H4 (cell line): Measurements from ENCODE around the gene RICTOR. TPM values are rescaled to one million over a fixed set of nuclear protein-coding genes. Genes with fewer than 3 reads are reported as not detected.
A peak's percentile ranks its signal among the peaks of the same experiment; 100 is the strongest.
"Not testable (repeated sequence)": the region's sequence is repeated elsewhere in the genome, so short reads cannot be mapped to it uniquely, and the experiment has no call there.

Experiments
- DNase-seq: peaks from one replicate; pipeline ENCODE4 v3.0.0-alpha.2; 2015; ENCODE audit warnings: low spot score
- total RNA-seq: library from RNA; depleted of rRNA; stranded (reverse); fragments of >200 nt; shearing (Covaris generic); gene quantifications from 2 replicates; pipeline ENCODE4 v1.2.3, GENCODE V29; 2014

RICTOR gene
- total RNA-seq, 1 experiment from 2014 or later: 12.2 TPM

DNA sequence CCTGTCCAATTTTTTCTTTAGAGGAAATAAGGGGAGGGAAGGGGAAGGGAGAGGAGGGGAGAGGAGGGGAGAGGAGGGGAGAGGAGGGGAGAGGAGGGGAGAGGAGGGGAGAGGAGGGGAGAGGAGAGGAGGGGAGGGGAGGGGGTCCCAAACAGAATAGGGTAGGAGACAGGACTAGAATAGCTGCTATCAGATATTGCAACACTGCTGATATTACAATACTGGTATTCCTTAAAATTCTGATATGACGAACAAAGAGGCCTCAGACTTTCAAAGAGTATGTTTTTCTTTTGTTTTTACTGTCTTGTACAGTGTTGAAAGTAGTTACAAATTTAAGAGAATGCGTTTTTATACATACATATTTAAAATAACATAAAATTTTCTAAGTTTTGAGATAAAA lies 67.5 kb downstream of the RICTOR start:
- DNase-seq: no peak

DNA sequence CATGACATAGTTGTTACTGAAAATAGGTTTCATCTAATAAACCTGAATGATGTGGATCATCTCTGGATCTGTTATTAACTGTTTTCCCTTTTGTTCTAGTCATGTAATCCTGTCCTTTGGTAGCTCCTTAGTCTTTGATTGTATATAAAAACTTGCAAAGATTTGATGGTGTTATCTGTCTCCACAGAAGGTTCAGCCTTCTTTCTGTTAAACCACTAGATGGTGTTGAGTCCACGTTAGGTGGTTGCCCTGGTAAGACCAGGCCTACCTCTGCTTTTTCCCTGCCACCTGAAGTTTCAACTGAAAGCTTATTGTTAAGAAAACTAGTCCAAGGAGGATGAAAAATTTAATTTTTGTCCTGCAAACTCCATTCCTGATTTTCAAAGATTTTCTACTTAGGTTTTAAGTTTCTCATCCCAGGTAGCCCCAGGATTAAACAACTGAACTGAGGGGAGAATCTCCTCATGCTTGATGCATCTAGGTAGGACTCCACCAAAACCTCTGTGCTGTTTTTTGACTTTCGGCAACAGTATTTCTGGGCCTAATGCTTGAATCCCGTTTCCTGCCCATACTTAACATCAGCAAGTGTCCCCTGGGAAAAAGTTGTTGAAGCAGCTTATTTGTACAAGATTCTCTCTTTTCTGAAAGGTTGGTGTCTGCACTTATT lies 68.5 kb downstream of the RICTOR start:
- DNase-seq: no peak

DNA sequence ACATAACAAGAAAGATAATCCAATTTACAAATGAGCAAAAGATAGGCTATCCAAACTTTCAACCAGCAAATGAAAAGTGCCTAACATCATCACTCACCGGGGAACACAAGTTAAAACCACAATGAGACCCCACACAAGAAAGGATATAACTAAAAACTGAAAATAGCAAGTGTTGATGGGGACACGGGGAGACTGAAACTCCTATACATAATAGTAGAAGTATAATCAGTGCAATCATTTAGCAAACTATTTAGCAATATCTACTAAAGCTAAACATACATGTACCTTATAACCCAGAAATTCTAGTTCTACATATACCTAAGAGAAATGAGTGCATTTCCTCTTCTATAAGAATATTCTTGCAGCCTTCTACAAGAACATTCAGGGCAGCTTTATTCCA lies 72.5 kb downstream of the RICTOR start:
- no peak for DNase-seq

DNA sequence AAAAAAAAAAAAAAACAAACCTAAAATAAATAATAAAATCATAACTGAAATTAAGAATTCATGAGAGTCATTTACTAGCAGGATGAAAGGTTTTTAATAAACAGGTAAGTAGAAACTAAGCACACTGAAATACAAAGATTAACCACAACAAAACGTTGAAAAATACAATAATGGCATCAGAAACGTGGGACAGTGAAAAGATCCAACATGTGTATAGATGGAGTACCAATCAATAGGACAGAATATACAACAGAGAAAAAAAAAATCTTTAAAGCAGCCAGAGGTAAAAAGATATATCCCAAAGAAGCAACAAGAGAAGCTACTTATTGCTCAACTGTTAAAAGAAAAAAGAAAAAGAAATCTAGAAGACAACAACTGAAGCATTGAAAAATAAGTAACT lies 75.2 kb downstream of the RICTOR start:
- no peak for DNase-seq

DNA sequence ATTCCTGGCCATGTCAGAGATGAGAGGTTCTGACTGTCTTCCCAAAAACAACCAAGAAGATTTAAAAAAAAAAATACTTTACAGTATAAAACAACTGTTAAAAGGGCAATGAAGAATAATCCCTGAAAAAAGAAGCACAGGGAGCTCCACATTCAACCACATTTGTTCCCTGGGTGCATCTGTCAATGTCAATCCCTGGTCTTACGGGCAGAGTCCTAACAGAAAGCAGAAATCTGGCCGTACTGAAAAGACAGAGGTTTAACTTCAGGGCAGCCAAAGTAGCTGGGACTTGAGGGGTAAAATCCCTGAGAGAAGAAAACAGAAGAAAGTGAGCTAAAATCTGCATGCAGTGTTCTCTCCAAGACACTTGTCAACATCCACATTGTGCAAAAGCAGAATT lies 76.6 kb downstream of the RICTOR start:
- DNase-seq: no peak

DNA sequence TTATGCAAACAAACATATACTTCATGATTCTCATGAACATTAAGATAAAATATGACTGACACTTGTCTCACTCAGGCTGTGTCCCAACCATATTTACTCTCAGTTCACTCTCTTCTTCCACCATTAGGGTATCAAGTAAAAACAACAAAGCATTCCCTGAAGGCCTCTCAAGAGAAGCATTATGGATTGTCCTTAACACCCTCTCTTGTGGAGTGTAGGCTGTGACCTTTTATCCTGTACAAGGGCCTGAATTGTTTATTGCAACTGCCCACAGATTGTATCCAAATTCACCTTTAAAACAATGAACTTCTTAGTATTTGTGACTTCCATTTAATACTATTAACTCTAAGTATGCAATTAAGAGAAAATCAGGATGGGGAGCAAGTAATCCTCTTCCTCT lies 78.1 kb downstream of the RICTOR start:
- no peak for DNase-seq

DNA sequence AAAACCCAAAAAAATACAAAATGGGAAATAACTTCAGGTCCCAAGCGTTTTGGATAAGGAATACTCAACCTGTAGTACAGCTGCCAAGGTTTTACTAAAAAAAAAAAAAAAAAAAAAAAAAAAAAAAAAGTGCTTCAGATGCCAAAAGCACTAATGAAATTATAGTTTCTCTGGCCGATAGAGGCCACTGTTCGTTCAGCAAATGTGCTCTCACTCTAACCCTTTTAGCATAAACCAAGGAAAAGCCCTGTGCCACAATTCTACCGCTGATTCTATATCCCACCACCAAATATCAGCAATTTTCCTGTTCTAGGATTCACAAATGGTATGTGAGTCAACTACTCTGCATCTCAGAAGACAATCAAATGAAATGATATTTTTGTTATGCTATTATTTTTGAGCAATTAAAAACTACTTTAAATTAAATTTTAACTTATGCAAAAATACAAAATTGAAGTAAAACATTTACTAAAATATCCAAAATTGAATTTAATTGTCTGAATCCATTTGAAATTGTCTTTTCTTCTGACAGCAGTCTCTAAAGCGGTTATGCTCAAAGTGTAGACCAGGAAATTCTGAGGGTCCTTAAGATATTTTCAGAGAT lies 79.8 kb downstream of the RICTOR start:
- peak; percentile 79 for DNase-seq

DNA sequence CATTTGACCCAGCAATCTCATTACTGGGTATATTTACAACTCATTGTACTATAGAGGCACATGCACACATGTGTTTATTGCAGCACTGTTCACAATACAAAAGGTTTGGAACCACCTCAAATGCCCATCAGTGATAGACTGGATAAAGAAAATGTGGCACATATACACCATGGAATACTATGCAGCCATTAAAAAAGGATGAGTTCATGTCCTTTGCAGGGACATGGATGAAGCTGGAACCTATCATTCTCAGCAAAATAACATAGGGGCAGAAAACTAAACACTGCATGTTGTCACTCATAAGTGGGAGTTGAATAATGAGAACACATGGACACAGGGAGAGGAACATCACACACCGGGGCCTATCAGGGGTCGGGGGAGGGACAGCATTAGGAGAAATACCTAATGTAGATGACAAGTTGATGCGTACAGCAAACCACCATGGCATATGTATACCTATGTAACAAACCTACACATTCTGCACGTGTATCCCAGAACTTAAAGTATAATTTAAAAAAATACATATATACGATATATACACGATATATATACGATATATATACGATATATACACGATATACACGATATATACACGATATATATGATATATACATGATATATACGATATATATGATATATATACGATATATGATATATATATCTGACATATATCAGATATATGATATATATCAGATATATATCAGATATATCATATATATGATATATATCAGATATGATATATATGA lies 84.1 kb downstream of the RICTOR start:
- DNase-seq: not testable (repeated sequence)

DNA sequence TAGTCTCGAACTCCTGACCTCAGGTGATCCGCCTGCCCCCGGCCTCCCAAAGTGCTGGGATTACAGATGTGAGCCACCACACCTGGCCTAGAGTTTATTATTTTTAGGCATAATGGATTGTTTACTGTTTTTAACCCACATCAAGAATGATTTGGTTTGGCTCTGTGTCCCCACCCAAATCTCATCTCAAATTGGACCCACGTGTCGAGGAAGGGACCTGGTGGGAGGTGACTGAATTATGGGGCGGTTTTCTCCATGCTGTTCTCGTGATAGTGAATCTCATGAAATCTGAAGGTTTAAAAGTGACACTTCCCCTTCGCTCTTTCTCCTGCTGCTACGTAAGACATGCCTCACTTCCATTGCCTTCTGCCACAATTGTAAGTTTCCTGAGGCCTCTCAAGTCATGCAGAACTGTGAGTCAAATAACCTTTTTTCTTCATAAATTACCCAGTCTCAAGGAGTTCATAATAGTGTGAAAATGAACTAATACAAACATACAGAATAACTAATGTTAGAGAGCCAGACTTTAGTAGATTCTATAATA lies 88.2 kb downstream of the RICTOR start:
- no peak for DNase-seq

DNA sequence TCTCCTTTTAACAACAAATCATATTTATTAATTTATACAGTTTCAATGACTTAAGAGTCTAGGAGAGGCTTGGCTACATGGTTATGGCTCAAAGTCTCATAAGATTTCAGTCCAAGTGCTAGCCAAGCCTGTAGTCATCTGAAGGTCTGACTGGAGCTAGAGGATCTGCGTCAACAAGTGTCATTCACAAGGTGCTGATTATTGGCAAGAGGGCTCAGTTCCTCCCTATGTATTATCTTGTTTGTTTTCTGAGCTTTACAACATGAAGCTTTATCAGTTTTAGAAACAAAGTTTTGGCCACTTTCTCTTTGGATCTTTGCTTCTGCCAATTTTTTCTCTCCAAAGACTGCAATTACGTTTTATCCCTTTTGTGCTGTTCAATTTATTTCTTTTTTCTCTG lies 94.7 kb downstream of the RICTOR start:
- no peak for DNase-seq

DNA sequence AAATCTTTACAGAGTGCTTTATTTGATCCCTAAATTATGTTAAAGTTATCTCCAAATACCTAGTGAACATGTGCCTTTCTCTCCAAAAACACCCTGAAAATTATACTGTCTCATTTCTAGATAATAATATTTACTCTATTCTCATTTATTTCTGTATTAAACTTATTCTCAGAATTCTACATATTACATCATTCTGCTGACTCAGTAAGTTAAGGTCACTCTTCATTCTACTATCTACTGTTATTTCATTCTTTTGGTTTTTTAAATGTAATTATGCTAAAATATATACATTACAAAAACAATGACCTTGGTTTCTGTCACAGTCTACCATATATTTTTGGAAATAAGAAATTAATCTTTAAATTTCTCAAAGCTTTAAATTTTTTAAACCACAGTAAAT lies 96.2 kb downstream of the RICTOR start:
- DNase-seq: no peak

DNA sequence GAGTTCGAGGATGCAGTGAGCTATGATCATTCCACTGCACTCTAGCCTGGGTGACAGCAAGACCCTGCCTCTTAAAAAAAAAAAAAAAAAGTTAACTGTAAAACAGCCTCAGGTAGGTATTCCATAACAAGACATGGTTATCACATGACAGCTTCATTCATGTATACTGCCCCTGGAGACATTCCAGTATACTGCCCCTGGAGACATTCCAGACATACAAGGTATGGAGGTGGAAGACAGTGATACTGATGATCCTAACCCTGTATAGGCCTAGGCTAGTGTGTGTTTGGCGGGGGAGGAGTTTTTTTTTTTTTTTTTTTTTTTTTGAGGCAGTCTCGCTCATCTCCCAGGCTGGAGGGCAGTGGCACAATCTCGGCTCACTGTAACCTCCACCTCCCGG lies 105.5 kb downstream of the RICTOR start:
- no peak for DNase-seq

DNA sequence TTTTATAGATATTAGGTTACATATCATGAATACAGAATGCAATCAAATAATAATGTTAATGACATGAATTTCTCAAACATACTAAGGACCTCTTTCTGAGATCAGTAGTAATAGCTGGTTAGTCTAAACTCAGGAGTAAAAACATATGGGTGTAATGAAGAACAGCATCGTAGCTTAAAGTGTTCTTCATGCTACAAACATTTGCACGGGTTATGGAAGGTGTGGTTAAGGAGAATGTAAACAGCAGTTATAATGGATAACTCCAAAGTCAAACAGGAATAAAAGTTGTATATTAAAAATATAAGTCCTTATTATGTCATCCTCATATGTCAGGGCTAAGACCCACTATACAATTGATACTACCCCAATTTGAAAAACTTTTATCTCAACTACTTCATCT lies 112.5 kb downstream of the RICTOR start:
- DNase-seq: no peak

DNA sequence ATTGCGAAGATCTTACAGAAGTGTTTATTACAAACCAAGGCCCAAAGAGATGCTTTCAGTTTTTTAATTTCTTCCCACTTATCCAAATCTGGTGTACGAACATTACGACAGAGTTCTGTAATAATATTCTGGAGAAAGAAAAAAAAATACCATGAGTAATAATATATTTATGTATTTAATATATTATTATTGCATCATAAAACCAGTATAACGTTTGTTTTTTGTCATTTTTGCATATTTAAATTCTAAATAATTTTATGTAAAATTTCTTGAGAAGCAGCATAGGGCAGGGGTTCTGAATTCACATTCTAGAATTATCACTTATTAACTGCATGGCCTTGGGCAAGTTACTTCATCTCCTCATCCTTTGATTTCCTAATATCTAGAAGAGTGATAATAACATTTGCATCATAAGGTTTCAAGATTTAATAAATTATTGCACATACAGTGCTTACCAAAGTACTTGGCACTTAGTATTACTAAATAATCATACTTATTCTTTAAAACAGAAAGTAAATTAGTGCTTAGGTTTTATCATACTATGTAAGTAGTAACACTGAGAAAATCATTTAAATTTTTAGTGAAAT lies 120.7 kb downstream of the RICTOR start:
- no peak for DNase-seq

DNA sequence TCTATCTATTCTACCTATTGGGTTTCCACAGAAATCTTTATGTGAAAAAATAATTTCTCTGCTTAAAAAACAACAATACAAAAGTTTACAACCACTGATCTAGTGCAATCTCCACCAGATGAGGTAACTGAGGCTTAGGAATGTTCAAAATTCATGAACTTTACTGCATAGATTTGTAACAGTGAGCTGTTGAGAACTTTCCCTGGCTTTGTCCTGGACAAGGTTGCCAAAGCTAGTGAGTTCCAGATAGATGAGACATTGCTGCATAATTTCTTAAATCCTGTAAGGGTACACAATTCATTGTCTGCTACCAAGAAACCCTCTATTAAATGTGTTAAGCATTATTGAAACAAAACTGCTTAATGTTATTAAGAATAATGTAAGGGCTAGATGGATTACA lies 125.7 kb downstream of the RICTOR start:
- no peak for DNase-seq

DNA sequence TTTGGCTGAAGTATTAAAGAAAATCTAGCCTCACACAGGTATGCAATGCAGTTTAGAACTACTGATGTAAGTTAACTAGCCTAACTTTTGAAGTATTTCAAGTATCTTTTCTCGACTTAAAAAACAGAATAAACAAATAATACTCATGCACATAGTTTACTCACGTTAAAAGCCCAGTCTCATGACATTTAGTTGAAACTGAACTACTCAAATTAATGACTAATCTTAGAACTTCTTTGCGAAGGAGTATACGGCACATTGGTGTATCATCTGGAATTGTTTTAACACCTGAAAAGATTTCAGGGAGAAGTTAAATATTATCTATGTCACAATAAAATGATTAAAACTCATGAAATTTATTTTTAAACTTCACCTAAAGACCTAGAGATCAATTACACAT lies 129.9 kb downstream of the RICTOR start:
- no peak for DNase-seq

DNA sequence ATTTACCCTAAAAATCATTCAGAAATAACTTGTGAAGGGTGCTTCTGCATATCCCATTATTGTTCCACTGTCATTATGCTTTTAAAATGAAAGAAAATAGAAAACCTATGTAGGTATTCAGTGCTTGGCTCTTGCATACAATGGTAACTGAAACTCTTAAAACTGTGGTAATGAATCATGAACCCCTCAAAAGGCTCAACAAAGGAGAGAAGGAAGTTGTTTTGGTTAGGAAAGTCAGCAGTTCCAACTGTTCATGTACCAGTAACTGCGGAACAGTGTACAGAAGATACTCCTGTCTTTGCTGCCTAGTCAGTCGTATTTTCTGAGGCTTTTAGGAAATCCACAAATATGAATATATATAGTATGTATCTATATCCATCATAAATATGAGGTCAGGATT lies 132.3 kb downstream of the RICTOR start:
- no peak for DNase-seq

DNA sequence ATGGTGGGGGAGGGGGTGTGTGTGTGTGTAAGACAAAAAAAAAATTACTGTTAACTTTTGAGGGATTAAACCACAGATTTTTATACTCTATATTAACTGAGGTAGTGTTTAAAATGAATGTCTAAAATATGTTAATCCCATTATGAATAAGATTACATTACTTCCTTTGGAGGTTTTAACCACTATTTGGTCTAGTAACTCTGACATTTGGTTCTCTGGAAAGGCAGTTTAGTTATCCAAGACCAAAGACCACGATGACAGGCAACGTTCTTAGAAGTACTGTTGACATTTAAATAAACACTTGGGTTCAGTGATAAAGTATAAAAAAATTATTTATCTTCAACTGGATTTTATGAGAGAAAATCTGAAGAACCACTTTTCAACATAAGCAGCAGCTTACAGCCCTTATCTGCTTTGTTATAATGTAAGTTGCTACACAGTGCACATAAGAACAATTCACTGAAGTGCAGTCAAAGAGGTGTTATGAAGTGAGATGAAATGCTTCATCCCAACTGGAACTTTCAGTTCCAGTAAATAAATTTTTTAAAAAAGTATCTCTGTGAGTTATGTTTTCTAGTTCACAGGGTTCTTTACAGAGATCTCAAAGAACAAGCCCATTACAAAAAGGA lies 133.9 kb downstream of the RICTOR start:
- DNase-seq: no peak

DNA sequence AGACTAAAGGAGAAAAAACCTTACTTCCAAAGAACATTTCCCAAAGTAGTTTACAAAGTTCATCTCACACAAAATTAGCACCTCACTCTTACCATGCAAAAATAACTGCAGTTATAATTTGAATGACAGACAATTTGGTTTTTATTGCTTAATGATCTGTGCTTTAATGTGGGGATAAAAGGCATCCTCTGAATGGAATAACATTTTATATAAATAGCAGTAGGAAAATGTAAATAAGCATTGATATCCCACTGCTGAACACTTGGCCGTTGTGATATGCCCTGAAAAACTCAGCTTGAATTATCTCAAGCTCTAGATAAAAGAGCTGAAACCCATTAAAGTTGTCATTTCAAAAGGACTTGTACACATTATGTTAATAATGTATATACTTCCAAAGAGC lies 135.2 kb downstream of the RICTOR start:
- no peak for DNase-seq

DNA sequence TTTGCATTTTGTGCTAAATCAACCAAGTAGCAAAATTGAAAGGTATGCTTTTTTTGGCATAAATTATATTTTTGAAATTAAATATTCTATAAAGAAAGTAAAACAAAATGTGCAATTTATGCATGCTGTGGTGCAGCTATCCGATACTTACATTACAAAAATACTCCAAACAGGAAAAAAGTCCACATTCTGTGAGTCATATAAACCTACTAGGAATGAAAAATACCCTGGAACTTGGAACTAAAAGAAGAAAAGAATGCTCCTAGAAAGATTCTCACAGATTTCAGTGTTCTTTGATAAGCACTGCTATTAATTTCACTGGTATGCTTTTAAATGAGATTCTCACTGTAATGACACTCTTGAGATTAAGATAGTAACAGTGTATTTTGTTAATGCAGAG lies 135.8 kb downstream of the RICTOR start:
- no peak for DNase-seq

DNA sequence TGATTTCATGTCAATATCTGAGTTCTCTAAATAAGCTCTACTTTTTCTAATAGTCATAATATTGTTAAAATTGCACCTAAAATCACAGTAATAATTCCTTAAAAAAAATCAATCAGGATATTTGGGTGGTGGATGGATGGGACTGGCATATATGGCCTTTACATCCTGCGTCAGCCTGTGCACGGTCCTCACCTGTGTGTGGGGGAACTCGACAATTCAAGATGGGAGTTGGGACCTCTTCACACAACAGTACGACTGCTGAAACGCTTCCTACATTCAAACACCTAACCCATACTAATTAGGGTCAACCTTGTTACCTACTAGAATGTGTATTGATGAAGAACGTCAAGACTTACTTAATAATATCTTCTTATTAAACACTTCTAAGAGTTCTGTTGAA lies 137.9 kb downstream of the RICTOR start:
- DNase-seq: no peak

DNA sequence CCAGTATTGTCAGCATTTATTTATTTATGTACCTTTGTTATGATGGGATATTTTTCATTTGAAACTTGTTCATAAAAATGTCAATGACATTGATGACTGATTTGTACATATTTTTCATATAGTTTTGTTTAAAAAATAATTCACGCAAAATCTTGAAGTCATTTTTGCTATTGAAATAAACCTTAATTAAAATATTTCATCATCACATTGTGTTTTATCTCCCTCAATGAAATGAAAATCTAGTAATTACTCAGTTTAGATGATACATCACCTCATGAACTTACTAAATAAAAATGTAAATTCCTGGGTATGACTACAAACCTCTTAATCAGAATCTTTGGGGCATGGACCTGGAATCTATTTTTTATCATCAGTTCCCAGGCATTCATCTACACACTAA lies 138.8 kb downstream of the RICTOR start:
- no peak for DNase-seq
